Placental epithelial cell (primary cell): ENCODE data around the gene UQCC5. TPM values are rescaled to one million over a fixed set of nuclear protein-coding genes. Genes with fewer than 3 reads are reported as not detected.

ENCODE experiments used
- small RNA-seq: library from RNA; depleted of rRNA; stranded (forward); fragments of <200 nt; gene quantifications from one replicate; pipeline ENCODE3, GENCODE V24; 2012
- total RNA-seq: library from RNA; depleted of rRNA; stranded (reverse); fragments of >200 nt; gene quantifications from 2 replicates; pipeline ENCODE4 v1.2.3, GENCODE V29; 2012

UQCC5 gene, protein sequence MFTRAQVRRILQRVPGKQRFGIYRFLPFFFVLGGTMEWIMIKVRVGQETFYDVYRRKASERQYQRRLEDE
- total RNA-seq, result 1.3 and 9.0 TPM in 2 replicates

GRCh38 chr3:52536369-52537164 is at the start of gene UQCC5:
Gene UQCC5 (plus strand): TSS chr3:52536605. CDS start chr3:52536756, 151 bp downstream.

DNA sequence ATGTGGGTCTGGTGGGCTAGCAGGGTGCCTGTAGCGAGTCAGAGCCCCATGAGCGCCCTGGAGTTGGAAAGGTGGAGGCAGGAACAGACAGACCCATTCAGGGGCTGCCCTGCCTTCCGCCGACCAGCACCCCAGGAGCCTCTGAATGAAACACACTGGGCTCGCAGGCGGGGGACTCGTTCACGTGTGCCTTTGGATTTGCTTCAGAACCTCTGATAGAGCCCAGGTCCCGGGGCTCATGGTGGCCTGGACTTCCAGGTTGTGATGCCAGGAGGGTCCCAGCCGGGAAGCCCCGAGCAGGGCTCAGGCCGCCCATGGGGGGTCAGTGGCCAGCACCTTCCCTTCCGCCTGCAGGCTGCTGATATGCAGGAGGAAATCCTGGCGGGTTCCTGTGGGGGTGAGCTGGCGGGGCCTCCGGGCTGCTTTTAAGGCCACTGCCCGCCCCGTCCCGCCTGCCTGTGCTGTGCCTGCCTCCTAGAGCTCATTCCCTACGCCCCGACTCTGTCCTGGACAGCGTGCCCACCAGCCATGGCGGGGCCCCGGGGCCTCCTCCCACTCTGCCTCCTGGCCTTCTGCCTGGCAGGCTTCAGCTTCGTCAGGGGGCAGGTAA is 41.4 kb upstream of the UQCC5 start, which contains the start of gene STAB1:
STAB1 (plus strand) TSS at position 453 of the 610 bp plus-strand sequence; CDS start at position 529, 76 bp downstream.

GRCh38 chr3:52533623-52534280 is 2.7 kb upstream of the UQCC5 start, which contains the start of gene NT5DC2:
Gene NT5DC2 (minus strand): TSS chr3:52533857. CDS start chr3:52533737, 120 bp downstream.

Small RNAs within 50 kb of the gene (small RNA-seq; reads per million reads assigned to genes)
- gene RNU6-856P (not detected), gene RNU6ATAC16P (not detected)

Other genes with a start within 250 kb of the UQCC5 start
- gene GLYCTK, start 248.8 kb upstream of the UQCC5 start, total RNA-seq, result 5.9 and 9.1 TPM in 2 replicates
- 7.9 TPM in 2 replicates for gene DNAH1, start 220.3 kb upstream of the UQCC5 start, total RNA-seq
- 70.7 and 76.1 TPM in 2 replicates for gene BAP1, start 126.6 kb upstream of the UQCC5 start, total RNA-seq
- gene PHF7, start 125.9 kb upstream of the UQCC5 start, total RNA-seq, result 0.87 and 2.7 TPM in 2 replicates
- gene SEMA3G, start 91.5 kb upstream of the UQCC5 start, total RNA-seq, result not detected in 2 replicates
- 2.2 and 3.5 TPM in 2 replicates for gene TNNC1, start 82.6 kb upstream of the UQCC5 start, total RNA-seq
- 66.2 and 93.0 TPM in 2 replicates for gene NISCH, start 81.0 kb upstream of the UQCC5 start, total RNA-seq
- gene STAB1, start 41.3 kb upstream of the UQCC5 start, total RNA-seq, result 0.22 and 0.39 TPM in 2 replicates
- 113 and 281 TPM in 2 replicates for gene NT5DC2, start 2.7 kb upstream of the UQCC5 start, total RNA-seq
- gene PBRM1, start 149.3 kb downstream of the UQCC5 start, total RNA-seq, result 70.3 and 83.8 TPM in 2 replicates
- 71.1 and 72.2 TPM in 2 replicates for gene GNL3, start 149.4 kb downstream of the UQCC5 start, total RNA-seq
- gene GLT8D1, start 169.2 kb downstream of the UQCC5 start, total RNA-seq, result 105 and 164 TPM in 2 replicates
- 94.6 TPM in 2 replicates for gene SPCS1, start 169.5 kb downstream of the UQCC5 start, total RNA-seq
- gene NEK4, start 234.3 kb downstream of the UQCC5 start, total RNA-seq, result 16.1 and 18.0 TPM in 2 replicates
- not detected in 2 replicates for gene ITIH1, start 241.0 kb downstream of the UQCC5 start, total RNA-seq